ENCODE data around the gene AANAT. TPM values are rescaled to one million over a fixed set of nuclear protein-coding genes. Genes with fewer than 3 reads are reported as not detected.

Gene AANAT
- total and polyA plus RNA-seq, 2 experiments from 2014 or later, result not detected

GRCh38 chr17:76446449-76447231 lies 20.8 kb upstream of the AANAT start:
- H2AFZ ChIP-seq, result no peak overlapping the region
- H3K9me3 ChIP-seq (ENCODE audit: low read depth), result no peaks in the 10 kb centered on the region
- in situ Hi-C loops (cut with MboI), result no loop called here
- H3F3A ChIP-seq (ENCODE audit: insufficient read depth), result peaks cover 52% of the 10 kb centered on the region
- H3K9ac ChIP-seq, result peak overlapping the region; percentile 48
- peak overlapping the region; percentile 70 for H3K4me2 ChIP-seq (ENCODE audit: unreplicated experiment)
- H4K20me1 ChIP-seq (ENCODE audit: insufficient read depth), result peaks cover 37% of the 10 kb centered on the region; the same call in 1 of the 2 replicates
- H3K4me3 ChIP-seq, result peak overlapping the region; percentile 45
- H3K27me3 ChIP-seq (replicated peaks; ENCODE audit: insufficient read depth), result no peaks in the 10 kb centered on the region
- H3K9me2 ChIP-seq (ENCODE audit: insufficient read depth), result no peaks in the 10 kb centered on the region
- peaks cover 96% of the 10 kb centered on the region for H3K79me2 ChIP-seq (ENCODE audit: insufficient read depth)
- H3K4me1 ChIP-seq (ENCODE audit: insufficient read depth), result peaks cover 57% of the 10 kb centered on the region
- 18 to 22% methylated on average over 9 of the region's 9 CpGs for WGBS, 2 experiments (ENCODE audit: low coverage in 1 of 2, low lambda C conversion rate in 2 of 2, missing lambda C conversion rate in 2 of 2)
- H3K27ac ChIP-seq, result peak overlapping the region; percentile 65
- no peaks in the 10 kb centered on the region for H3K36me3 ChIP-seq (ENCODE audit: low read depth)
- peak; percentile 86 for DNase-seq
- TF ChIP-seq EZH2 (IDR thresholded peaks at IDR 0.05; ENCODE audit: insufficient read depth, poor library complexity, severe bottlenecking), result no peak
- no peak for TF ChIP-seq EZH2phosphoT487 (IDR thresholded peaks at IDR 0.05; ENCODE audit: insufficient read depth, low read depth)

DNA sequence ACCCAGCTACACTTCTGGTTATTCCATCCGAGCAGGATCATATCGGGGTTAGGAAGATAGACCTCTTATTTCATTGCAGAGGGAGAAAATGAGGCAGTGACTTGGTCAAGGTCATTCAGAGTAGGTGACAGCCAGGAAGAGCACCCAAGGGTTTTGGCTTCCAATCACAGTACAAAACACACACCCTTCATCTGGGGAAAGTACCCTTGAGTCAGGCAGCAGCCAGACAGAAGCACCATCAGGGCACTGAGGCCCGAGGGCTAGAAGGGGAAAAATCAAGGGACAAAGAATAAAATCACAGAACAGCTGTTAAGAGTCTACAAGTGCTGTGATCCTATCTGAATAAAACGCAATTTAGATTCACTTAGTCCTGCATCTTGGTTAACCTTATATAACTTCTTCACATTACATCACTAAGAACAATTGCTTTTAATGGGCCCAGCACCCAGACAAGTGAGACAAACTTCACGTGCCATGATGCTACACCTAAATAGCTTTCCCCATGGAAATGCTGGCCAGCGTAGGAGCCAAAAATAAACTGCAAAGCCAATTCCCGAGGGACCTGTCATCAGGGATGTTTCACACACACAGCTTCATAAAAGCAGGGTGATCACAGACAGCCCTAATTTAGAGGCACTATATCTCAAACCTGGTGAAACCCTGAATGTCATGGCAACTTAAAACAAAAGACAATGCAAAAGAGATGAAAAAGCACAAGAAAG lies 19.3 kb upstream of the AANAT start:
- Histone ChIP-seq H3K79me2 (ENCODE audit: insufficient read depth) (peaks cover 93% of the 10 kb centered on the region), H3K27ac (no peak overlapping the region), H3K36me3 (ENCODE audit: low read depth) (no peaks in the 10 kb centered on the region), H3F3A (ENCODE audit: insufficient read depth) (peaks cover 52% of the 10 kb centered on the region), H3K27me3 (replicated peaks; ENCODE audit: insufficient read depth) (no peaks in the 10 kb centered on the region), H3K4me1 (ENCODE audit: insufficient read depth) (peaks cover 54% of the 10 kb centered on the region), H2AFZ (no peak overlapping the region), H3K9ac (no peak overlapping the region), H4K20me1 (ENCODE audit: insufficient read depth) (peaks cover 33% of the 10 kb centered on the region; the same call in 1 of the 2 replicates), H3K4me3 (no peak overlapping the region), H3K9me3 (ENCODE audit: low read depth) (no peaks in the 10 kb centered on the region), H3K9me2 (ENCODE audit: insufficient read depth) (no peaks in the 10 kb centered on the region), H3K4me2 (ENCODE audit: unreplicated experiment) (no peak overlapping the region)
- TF ChIP-seq EZH2phosphoT487 (IDR thresholded peaks at IDR 0.05; ENCODE audit: insufficient read depth, low read depth) (no peak), EZH2 (IDR thresholded peaks at IDR 0.05; ENCODE audit: insufficient read depth, poor library complexity, severe bottlenecking) (no peak)
- WGBS, 2 experiments (ENCODE audit: low coverage in 1 of 2, low lambda C conversion rate in 2 of 2, missing lambda C conversion rate in 2 of 2), result 82% methylated on average over 7 of the region's 7 CpGs
- in situ Hi-C loops (cut with MboI), result no loop called here
- peak; percentile 53 for DNase-seq

GRCh38 chr17:76449126-76449525 lies 18.3 kb upstream of the AANAT start:
- H3K27me3 ChIP-seq (replicated peaks; ENCODE audit: insufficient read depth), result no peaks in the 10 kb centered on the region
- DNase-seq, result no peak
- H3F3A ChIP-seq (ENCODE audit: insufficient read depth), result peaks cover 46% of the 10 kb centered on the region
- 94 to 96% methylated on average over 6 of the region's 6 CpGs for WGBS, 2 experiments (ENCODE audit: low coverage in 1 of 2, low lambda C conversion rate in 2 of 2, missing lambda C conversion rate in 2 of 2)
- no peak overlapping the region for H3K9ac ChIP-seq
- H3K4me2 ChIP-seq (ENCODE audit: unreplicated experiment), result no peak overlapping the region
- peaks cover 51% of the 10 kb centered on the region for H3K4me1 ChIP-seq (ENCODE audit: insufficient read depth)
- H3K27ac ChIP-seq, result no peak overlapping the region
- TF ChIP-seq EZH2phosphoT487 (IDR thresholded peaks at IDR 0.05; ENCODE audit: insufficient read depth, low read depth) (no peak), EZH2 (IDR thresholded peaks at IDR 0.05; ENCODE audit: insufficient read depth, poor library complexity, severe bottlenecking) (no peak)
- in situ Hi-C loops (cut with MboI), result no loop called here
- H3K9me3 ChIP-seq (ENCODE audit: low read depth), result no peaks in the 10 kb centered on the region
- no peaks in the 10 kb centered on the region for H3K9me2 ChIP-seq (ENCODE audit: insufficient read depth)
- no peak overlapping the region for H2AFZ ChIP-seq
- H3K36me3 ChIP-seq (ENCODE audit: low read depth), result no peaks in the 10 kb centered on the region
- H3K4me3 ChIP-seq, result no peak overlapping the region
- peaks cover 33% of the 10 kb centered on the region; the same call in 1 of the 2 replicates for H4K20me1 ChIP-seq (ENCODE audit: insufficient read depth)
- H3K79me2 ChIP-seq (ENCODE audit: insufficient read depth), result peaks cover 83% of the 10 kb centered on the region

- H3K4me3 ChIP-seq, result peak overlapping the region; percentile 85
- H3K79me2 ChIP-seq (ENCODE audit: insufficient read depth), result peaks cover 59% of the 10 kb centered on the region
- H2AFZ ChIP-seq, result no peak overlapping the region
- no peaks in the 10 kb centered on the region for H3K36me3 ChIP-seq (ENCODE audit: low read depth)
- peaks cover 27% of the 10 kb centered on the region for H3K4me1 ChIP-seq (ENCODE audit: insufficient read depth)
- DNase-seq, result no peak
- no peaks in the 10 kb centered on the region for H3K9me2 ChIP-seq (ENCODE audit: insufficient read depth)
- H3K9ac ChIP-seq, result peak overlapping the region; percentile 89
- H4K20me1 ChIP-seq (ENCODE audit: insufficient read depth), result peaks cover 21% of the 10 kb centered on the region; the same call in 1 of the 2 replicates
- H3K27ac ChIP-seq, result no peak overlapping the region
- 68 to 71% methylated on average over 6 of the region's 6 CpGs for whole genome bisulfite sequencing, 2 experiments (ENCODE audit: low coverage in 1 of 2, low lambda C conversion rate in 2 of 2, missing lambda C conversion rate in 2 of 2)
- in situ Hi-C loops (cut with MboI), result no loop called here
- no peaks in the 10 kb centered on the region for H3K9me3 ChIP-seq (ENCODE audit: low read depth)
- TF ChIP-seq EZH2 (IDR thresholded peaks at IDR 0.05; ENCODE audit: insufficient read depth, poor library complexity, severe bottlenecking) (no peak), EZH2phosphoT487 (IDR thresholded peaks at IDR 0.05; ENCODE audit: insufficient read depth, low read depth) (no peak)
- H3K27me3 ChIP-seq (replicated peaks; ENCODE audit: insufficient read depth), result no peaks in the 10 kb centered on the region
- H3F3A ChIP-seq (ENCODE audit: insufficient read depth), result peaks cover 23% of the 10 kb centered on the region
- peak overlapping the region; percentile 90 for H3K4me2 ChIP-seq (ENCODE audit: unreplicated experiment)
These were observed 15.9 kb upstream of the AANAT start for GRCh38 chr17:76451506-76451905.

All from GM23248 (cell line).